Endothelial cell (in vitro differentiated cells): ENCODE results near the gene ANKDD1B. TPM values are rescaled to one million over a fixed set of nuclear protein-coding genes. Genes with fewer than 3 reads are reported as not detected.

ENCODE experiments used
- DNase-seq: peaks from one replicate; pipeline ENCODE4 v3.0.0; 2021; ENCODE audit warnings: low spot score
- H3K27ac Mint-ChIP-seq: one replicate; pipeline ENCODE4 v1.8.0; 2021; ENCODE audit warnings: mixed read lengths, inconsistent platforms; ENCODE audit not compliant: unreplicated experiment
- H3K27me3 Mint-ChIP-seq: one replicate; pipeline ENCODE4 v1.8.0; 2021; ENCODE audit warnings: mild to moderate bottlenecking, moderate library complexity, mixed read lengths, inconsistent platforms; ENCODE audit not compliant: unreplicated experiment
- H3K36me3 Mint-ChIP-seq: one replicate; pipeline ENCODE4 v1.8.0; 2021; ENCODE audit warnings: mild to moderate bottlenecking, low read depth, mixed read lengths, inconsistent platforms; ENCODE audit not compliant: unreplicated experiment
- H3K4me1 Mint-ChIP-seq: one replicate; pipeline ENCODE4 v1.8.0; 2021; ENCODE audit warnings: mild to moderate bottlenecking, mixed read lengths, inconsistent platforms; ENCODE audit not compliant: unreplicated experiment
- H3K4me3 Mint-ChIP-seq: one replicate; pipeline ENCODE4 v1.8.0; 2021; ENCODE audit warnings: mild to moderate bottlenecking, mixed read lengths, inconsistent platforms; ENCODE audit not compliant: unreplicated experiment
- H3K9me3 Mint-ChIP-seq: one replicate; pipeline ENCODE4 v1.8.0; 2021; ENCODE audit warnings: mixed read lengths, inconsistent platforms; ENCODE audit not compliant: unreplicated experiment
- CTCF ChIP-seq: fragments of 200-600 bp; sonication (generic); IDR thresholded peaks from one replicate; pipeline ENCODE4 v1.5.0; 2021; ENCODE audit warnings: antibody characterized with exemption; ENCODE audit not compliant: unreplicated experiment
- total RNA-seq: library from RNA; stranded (reverse); fragmentation: NEBNext Ultra II Directional; extraction: Animal tissue kit (Norgen Biotek cat#: 25700); gene quantifications from one replicate; pipeline ENCODE4 v1.2.1, GENCODE V29; 2021; ENCODE audit not compliant: unreplicated experiment

Gene ANKDD1B
- total RNA-seq, 1 donor from 2014 or later: 0.31 TPM

DNA sequence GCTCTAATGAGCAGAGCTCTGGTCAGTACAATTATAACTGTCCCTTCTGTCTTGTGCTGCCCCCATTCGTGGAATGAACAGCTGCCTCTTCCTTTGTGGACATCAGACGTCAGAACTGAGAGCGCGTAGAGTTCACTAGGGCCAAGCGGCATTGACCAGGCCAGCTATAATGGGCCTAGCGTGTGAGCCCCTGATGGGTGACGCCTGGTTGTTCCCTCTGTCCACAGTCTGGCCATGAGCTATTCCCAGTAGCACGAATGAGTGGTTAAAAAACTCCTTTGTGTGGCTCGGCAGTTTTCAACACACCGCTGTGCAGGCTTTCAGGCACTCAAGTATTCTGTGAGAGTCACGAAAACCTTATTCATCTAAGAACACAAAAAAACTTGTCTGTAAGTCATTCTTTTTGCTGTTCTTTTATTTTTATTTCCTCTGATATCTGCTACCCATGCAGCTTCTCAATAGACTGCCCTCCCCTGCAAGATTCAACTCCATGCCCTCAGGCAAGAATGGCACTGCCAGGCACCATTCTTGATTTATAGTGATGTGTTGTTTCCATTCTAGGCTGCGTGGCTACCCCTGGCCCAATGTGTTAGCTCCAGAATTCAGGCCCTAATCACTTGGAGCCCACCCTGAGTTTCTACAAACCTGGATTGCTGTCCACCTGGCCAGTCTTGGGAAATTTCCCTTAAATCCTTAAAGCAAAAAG is 52.5 kb downstream of the ANKDD1B start:
- DNase-seq: no peak
- TF ChIP-seq CTCF: no peak
- no peaks in the 10 kb centered on the region for H3K27me3 Mint-ChIP-seq
- H3K27ac Mint-ChIP-seq: no peak overlapping the region
- no peak overlapping the region for H3K4me3 Mint-ChIP-seq
- H3K36me3 Mint-ChIP-seq: no peaks in the 10 kb centered on the region
- peaks cover under 1% of the 10 kb centered on the region for H3K4me1 Mint-ChIP-seq
- no peaks in the 10 kb centered on the region for H3K9me3 Mint-ChIP-seq

GRCh38 chr5:75664979-75665378 is 53.7 kb downstream of the ANKDD1B start:
- no peak overlapping the region for H3K27ac Mint-ChIP-seq
- TF ChIP-seq CTCF: no peak
- no peaks in the 10 kb centered on the region for H3K36me3 Mint-ChIP-seq
- H3K27me3 Mint-ChIP-seq: no peaks in the 10 kb centered on the region
- DNase-seq: no peak
- H3K9me3 Mint-ChIP-seq: no peaks in the 10 kb centered on the region
- peaks cover 9% of the 10 kb centered on the region for H3K4me1 Mint-ChIP-seq
- no peak overlapping the region for H3K4me3 Mint-ChIP-seq

DNA sequence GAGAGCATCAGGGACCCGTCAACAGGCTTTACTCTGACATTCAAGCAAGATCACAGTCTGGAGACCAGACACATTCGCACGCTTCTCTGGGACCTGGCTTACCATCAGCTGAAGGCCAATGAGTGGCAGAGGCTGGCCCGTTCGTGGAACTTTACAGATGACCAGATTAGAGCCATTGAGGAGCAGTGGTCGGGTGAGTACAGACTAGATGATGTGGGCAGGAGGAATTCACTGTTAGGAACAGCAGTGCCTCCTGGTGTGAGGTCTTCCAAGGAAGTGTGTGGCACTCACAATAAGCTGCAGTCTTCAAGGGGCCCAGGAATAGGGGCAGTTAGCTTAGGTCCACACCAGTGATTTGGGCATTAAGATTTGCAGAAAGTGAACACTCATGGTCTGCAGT is 55.5 kb downstream of the ANKDD1B start:
- Mint-ChIP-seq H3K4me1 (peaks cover 9% of the 10 kb centered on the region), H3K4me3 (no peak overlapping the region), H3K27ac (no peak overlapping the region), H3K9me3 (no peaks in the 10 kb centered on the region), H3K27me3 (no peaks in the 10 kb centered on the region), H3K36me3 (no peaks in the 10 kb centered on the region)
- DNase-seq: no peak
- TF ChIP-seq CTCF: no peak

GRCh38 chr5:75667586-75667985 is 56.3 kb downstream of the ANKDD1B start:
- H3K36me3 Mint-ChIP-seq: no peaks in the 10 kb centered on the region
- H3K9me3 Mint-ChIP-seq: no peaks in the 10 kb centered on the region
- TF ChIP-seq CTCF: no peak
- no peak overlapping the region for H3K4me3 Mint-ChIP-seq
- peaks cover 9% of the 10 kb centered on the region for H3K4me1 Mint-ChIP-seq
- H3K27ac Mint-ChIP-seq: no peak overlapping the region
- no peak for DNase-seq
- H3K27me3 Mint-ChIP-seq: no peaks in the 10 kb centered on the region

DNA sequence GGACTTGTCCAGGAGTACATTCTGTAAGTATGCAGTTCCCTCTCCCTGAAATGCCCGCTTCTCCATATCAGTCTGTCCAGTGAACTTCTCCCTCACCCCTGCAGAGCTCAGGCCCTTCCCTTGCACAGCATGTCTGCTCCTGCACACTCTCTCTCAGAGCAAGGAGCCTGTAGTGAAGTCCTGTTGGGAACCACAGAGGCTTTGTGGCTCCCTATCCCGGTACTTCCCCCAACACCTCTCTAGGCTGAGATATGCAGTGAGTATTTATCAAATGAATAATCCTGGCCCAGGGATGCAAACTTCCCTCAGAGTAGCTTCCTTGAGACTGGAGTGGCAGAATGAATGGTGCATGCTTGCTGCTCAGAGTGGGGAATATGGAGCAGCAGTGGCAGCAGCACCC is 57.2 kb downstream of the ANKDD1B start:
- DNase-seq: no peak

More for the DNA sequence above, 57.2 kb downstream of the ANKDD1B start:
- Mint-ChIP-seq H3K27me3 (no peaks in the 10 kb centered on the region), H3K27ac (no peak overlapping the region), H3K36me3 (no peaks in the 10 kb centered on the region), H3K9me3 (no peaks in the 10 kb centered on the region), H3K4me1 (peaks cover 9% of the 10 kb centered on the region), H3K4me3 (no peak overlapping the region)
- TF ChIP-seq CTCF: no peak
